ENCODE measurements around the gene APOA1.

The APOA1 gene

GRCh38 chr11:116861539-116861938 is 24.1 kb upstream of the APOA1 start:
- H3K4me3 ChIP-seq (ENCODE audit: low read depth, low read length), result no peak overlapping the region
- CTCF ChIA-PET, result interaction anchor here (0.6 to 0.9 kb wide), 2 partner anchors 16 to 371 kb away, joined by 3 read pairs; partner anchors contain the start of genes PCSK7 and RNF214
- no peaks in the 10 kb centered on the region for H3K4me1 ChIP-seq (ENCODE audit: control insufficient read depth, insufficient read depth, low read length)
- H3K9me3 ChIP-seq (ENCODE audit: control insufficient read depth, insufficient read depth, low read depth, low read length), result no peaks in the 10 kb centered on the region
- peaks cover 0 to 95% of the 10 kb centered on the region in 2 experiments; a peak in 2 of 3 replicates for H3K36me3 ChIP-seq (ENCODE audit: control insufficient read depth in 2 of 2, insufficient read depth in 1 of 2, low read length in 2 of 2)
- H3K27ac ChIP-seq (ENCODE audit: extremely low read depth, low read depth, low read length), result no peak overlapping the region
- TF ChIP-seq ZNF629 (tag by site-specific recombination; IDR thresholded peaks at IDR 0.05) (no peak), ZNF555 (tag by site-specific recombination; conservative IDR thresholded peaks at IDR 0.05) (no peak), ZNF707 (tag by site-specific recombination; IDR thresholded peaks at IDR 0.05) (no peak), ZNF518A (tag by site-specific recombination; conservative IDR thresholded peaks at IDR 0.05; ENCODE audit: low read depth) (no peak), ZNF416 (tag by site-specific recombination; IDR thresholded peaks at IDR 0.05) (no peak), ZNF214 (tag by site-specific recombination; IDR thresholded peaks at IDR 0.05; ENCODE audit: borderline replicate concordance) (no peak), ZNF645 (tag by site-specific recombination; IDR thresholded peaks at IDR 0.05) (no peak), ZBTB8A (tag by site-specific recombination; IDR thresholded peaks at IDR 0.05) (no peak), ZNF473 (tag by site-specific recombination; IDR thresholded peaks at IDR 0.05) (no peak), BCL11B (tag by site-specific recombination; IDR thresholded peaks at IDR 0.05; ENCODE audit: low read depth) (no peak), IKZF3 (tag by site-specific recombination; IDR thresholded peaks at IDR 0.05) (no peak), ZNF398 (tag by site-specific recombination; IDR thresholded peaks at IDR 0.05) (no peak), ATF2 (tag by site-specific recombination; IDR thresholded peaks at IDR 0.05; ENCODE audit: low read depth) (no peak), ZNF19 (tag by site-specific recombination; IDR thresholded peaks at IDR 0.05; ENCODE audit: low read depth) (no peak), ZNF558 (tag by site-specific recombination; IDR thresholded peaks at IDR 0.05) (no peak), ZNF549 (tag by site-specific recombination; IDR thresholded peaks at IDR 0.05) (no peak), ZNF660 (tag by site-specific recombination; IDR thresholded peaks at IDR 0.05) (no peak), ZNF624 (tag by site-specific recombination; IDR thresholded peaks at IDR 0.05) (no peak), ZNF248 (tag by site-specific recombination; IDR thresholded peaks at IDR 0.05) (no peak)
- POLR2A ChIA-PET, result no interaction called here
